Neural cell (in vitro differentiated cells): ENCODE measurements around the gene DENND5A. TPM values are rescaled to one million over a fixed set of nuclear protein-coding genes. Genes with fewer than 3 reads are reported as not detected.

Experiments
- H2AFZ ChIP-seq: fragments of 200-600, 300-800 bp; sonication (generic), shearing (Covaris generic); 2 replicates; pipeline ENCODE4 v1.6.0; 2014; ENCODE audit warnings: low read depth, mild to moderate bottlenecking, antibody characterized with exemption, low read length, moderate library complexity
- H3F3A ChIP-seq: fragments of 200-600 bp; shearing (Covaris generic); 2 replicates; pipeline ENCODE4 v1.6.1; 2016; ENCODE audit warnings: mild to moderate bottlenecking, moderate library complexity, mixed read lengths, antibody characterized with exemption, low read length; ENCODE audit not compliant: insufficient read depth, poor library complexity, severe bottlenecking
- H3K27ac ChIP-seq: fragments of 200-600, 300-800 bp; sonication (generic), shearing (Covaris generic); 2 replicates; pipeline ENCODE4 v1.5.1; 2014; ENCODE audit warnings: mild to moderate bottlenecking, low read length, moderate library complexity
- H3K27me3 ChIP-seq: fragments of 300-800, 200-600 bp; sonication (generic), shearing (Covaris generic); 2 replicates; pipeline ENCODE4 v1.6.0; 2014; ENCODE audit warnings: mild to moderate bottlenecking, low read depth, low read length, moderate library complexity; ENCODE audit not compliant: insufficient read depth
- H3K36me3 ChIP-seq: fragments of 300-800, 200-600 bp; sonication (generic), shearing (Covaris generic); 2 replicates; pipeline ENCODE4 v1.5.1; 2014; ENCODE audit warnings: mild to moderate bottlenecking, antibody characterized with exemption, low read length, moderate library complexity; ENCODE audit not compliant: insufficient read depth
- H3K4me2 ChIP-seq: fragments of 300-800, 200-600 bp; sonication (generic), shearing (Covaris generic); 2 replicates; pipeline ENCODE4 v1.6.0; 2014; ENCODE audit warnings: mild to moderate bottlenecking, low read length
- H3K4me3 ChIP-seq: fragments of 300-800, 200-600 bp; sonication (generic), shearing (Covaris generic); 2 replicates; pipeline ENCODE4 v1.5.1; 2014; ENCODE audit warnings: mild to moderate bottlenecking, low read length, moderate library complexity
- H3K79me2 ChIP-seq: fragments of 200-600 bp; shearing (Covaris generic); replicated peaks from 2 replicates; pipeline ENCODE4 v1.6.0; 2014; ENCODE audit warnings: mild to moderate bottlenecking, low read length, moderate library complexity; ENCODE audit not compliant: insufficient read depth
- H3K9ac ChIP-seq: fragments of 300-800, 200-600 bp; sonication (generic), shearing (Covaris generic); 2 replicates; pipeline ENCODE4 v1.6.1; 2016; ENCODE audit warnings: mild to moderate bottlenecking, low read length, mixed read lengths
- H3K9me2 ChIP-seq: fragments of 200-600 bp; shearing (Covaris generic); 2 replicates; pipeline ENCODE4 v1.6.1; 2016; ENCODE audit warnings: mild to moderate bottlenecking, low read length, mixed read lengths; ENCODE audit not compliant: insufficient read depth
- H3K9me3 ChIP-seq: fragments of 200-600, 300-800 bp; sonication (generic), shearing (Covaris generic); 2 replicates; pipeline ENCODE4 v1.6.1; 2016; ENCODE audit warnings: mild to moderate bottlenecking, mixed run types, low read length, moderate library complexity, mixed read lengths
- H4K20me1 ChIP-seq: fragments of 200-600 bp; shearing (Covaris generic); 2 replicates; pipeline ENCODE4 v1.6.1; 2016; ENCODE audit warnings: mild to moderate bottlenecking, mixed run types; ENCODE audit not compliant: insufficient read depth
- CTCF ChIP-seq: fragments of 450-650 bp; IDR thresholded peaks from 2 replicates; pipeline ENCODE4 v1.5.1; 2014; ENCODE audit warnings: antibody characterized with exemption, mild to moderate bottlenecking, moderate library complexity; ENCODE audit not compliant: poor library complexity, severe bottlenecking
- EP300 ChIP-seq: fragments of 450-650 bp; conservative IDR thresholded peaks from 2 replicates; pipeline ENCODE4 v1.6.1; 2014; ENCODE audit warnings: antibody characterized with exemption, mild to moderate bottlenecking, moderate library complexity; ENCODE audit not compliant: poor library complexity, severe bottlenecking
- EZH2 ChIP-seq: fragments of 200-600, 300-800 bp; shearing (Covaris generic), sonication (generic); IDR thresholded peaks from 2 replicates; pipeline ENCODE4 v1.6.1; 2014; ENCODE audit warnings: antibody characterized with exemption, low read length, borderline replicate concordance, mild to moderate bottlenecking; ENCODE audit not compliant: insufficient read depth, poor library complexity, severe bottlenecking
- MXI1 ChIP-seq: fragments of 450-650 bp; conservative IDR thresholded peaks from 2 replicates; pipeline ENCODE4 v1.6.1; 2014; ENCODE audit warnings: antibody characterized with exemption, mild to moderate bottlenecking; ENCODE audit not compliant: poor library complexity, severe bottlenecking
- POLR2AphosphoS5 ChIP-seq: IDR thresholded peaks from 2 replicates; pipeline ENCODE4 v1.6.1; 2012
- RAD21 ChIP-seq: fragments of 450-650 bp; conservative IDR thresholded peaks from 2 replicates; pipeline ENCODE4 v1.6.1; 2014; ENCODE audit warnings: antibody characterized with exemption, mild to moderate bottlenecking, moderate library complexity
- REST ChIP-seq: IDR thresholded peaks from 2 replicates; pipeline ENCODE4 v1.6.1; 2012; ENCODE audit warnings: borderline replicate concordance
- SMC3 ChIP-seq: fragments of 450-650 bp; conservative IDR thresholded peaks from 2 replicates; pipeline ENCODE4 v1.6.1; 2014; ENCODE audit warnings: antibody characterized with exemption, mild to moderate bottlenecking, moderate library complexity; ENCODE audit not compliant: poor library complexity
- TAF1 ChIP-seq: IDR thresholded peaks from 2 replicates; pipeline ENCODE4 v1.6.1; 2012; ENCODE audit warnings: low read depth
- polyA plus RNA-seq: library from polyadenylated mRNA; depleted of rRNA; stranded (reverse); fragments of >200 nt; gene quantifications from 2 replicates; pipeline ENCODE4 v1.2.3, GENCODE V29; 2014

Gene DENND5A
- polyA plus RNA-seq, 1 donor from 2014 or later: 75.6 TPM

GRCh38 chr11:9214765-9215164, 50.4 kb downstream of the DENND5A start:
- no peak overlapping the region for H2AFZ ChIP-seq
- H3K27ac ChIP-seq: no peak overlapping the region
- H3F3A ChIP-seq: no peaks in the 10 kb centered on the region
- H3K36me3 ChIP-seq: no peaks in the 10 kb centered on the region
- H4K20me1 ChIP-seq: no peaks in the 10 kb centered on the region
- no peaks in the 10 kb centered on the region for H3K27me3 ChIP-seq
- H3K9ac ChIP-seq: no peak overlapping the region
- H3K4me3 ChIP-seq: no peak overlapping the region
- H3K4me2 ChIP-seq: no peak overlapping the region
- no peak for TF ChIP-seq TAF1
- TF ChIP-seq EZH2: no peak
- no peak for TF ChIP-seq MXI1
- no peak for TF ChIP-seq SMC3
- TF ChIP-seq RAD21: no peak
- no peak for TF ChIP-seq EP300
- no peak for TF ChIP-seq CTCF
- no peak for TF ChIP-seq POLR2AphosphoS5
- no peak for TF ChIP-seq REST
- no peaks in the 10 kb centered on the region for H3K9me2 ChIP-seq
- no peaks in the 10 kb centered on the region for H3K9me3 ChIP-seq
- H3K79me2 ChIP-seq: peaks cover 40% of the 10 kb centered on the region

- TF ChIP-seq RAD21 (no peak), EZH2 (no peak), MXI1 (no peak), EP300 (no peak), POLR2AphosphoS5 (no peak), CTCF (no peak), REST (no peak), SMC3 (no peak), TAF1 (no peak)
- H3K79me2 ChIP-seq: peaks cover 25% of the 10 kb centered on the region
- H2AFZ ChIP-seq: no peak overlapping the region
- H3K27ac ChIP-seq: no peak overlapping the region
- H3K4me2 ChIP-seq: no peak overlapping the region
- H3F3A ChIP-seq: no peaks in the 10 kb centered on the region
- no peak overlapping the region for H3K9ac ChIP-seq
- H3K36me3 ChIP-seq: no peaks in the 10 kb centered on the region
- no peaks in the 10 kb centered on the region for H3K27me3 ChIP-seq
- H4K20me1 ChIP-seq: peaks cover 3% of the 10 kb centered on the region
- no peak overlapping the region for H3K4me3 ChIP-seq
- no peaks in the 10 kb centered on the region for H3K9me2 ChIP-seq
- H3K9me3 ChIP-seq: no peaks in the 10 kb centered on the region
These were observed 53.8 kb downstream of the DENND5A start for GRCh38 chr11:9211322-9211721.
